Stimulated activated CD4-positive, alpha-beta T cell treated with anti-CD3 and anti-CD28 coated beads, Interleukin-15, amount 100 ng/mL, for 48 hours (primary cell): ENCODE results near the gene NEURL2.

Experiments
- DNase-seq, 2 donors: peaks; one replicate each; pipeline ENCODE4 v3.0.0-alpha.2; 2020; ENCODE audit warnings: low read depth in 2 of 2

The NEURL2 gene

DNA sequence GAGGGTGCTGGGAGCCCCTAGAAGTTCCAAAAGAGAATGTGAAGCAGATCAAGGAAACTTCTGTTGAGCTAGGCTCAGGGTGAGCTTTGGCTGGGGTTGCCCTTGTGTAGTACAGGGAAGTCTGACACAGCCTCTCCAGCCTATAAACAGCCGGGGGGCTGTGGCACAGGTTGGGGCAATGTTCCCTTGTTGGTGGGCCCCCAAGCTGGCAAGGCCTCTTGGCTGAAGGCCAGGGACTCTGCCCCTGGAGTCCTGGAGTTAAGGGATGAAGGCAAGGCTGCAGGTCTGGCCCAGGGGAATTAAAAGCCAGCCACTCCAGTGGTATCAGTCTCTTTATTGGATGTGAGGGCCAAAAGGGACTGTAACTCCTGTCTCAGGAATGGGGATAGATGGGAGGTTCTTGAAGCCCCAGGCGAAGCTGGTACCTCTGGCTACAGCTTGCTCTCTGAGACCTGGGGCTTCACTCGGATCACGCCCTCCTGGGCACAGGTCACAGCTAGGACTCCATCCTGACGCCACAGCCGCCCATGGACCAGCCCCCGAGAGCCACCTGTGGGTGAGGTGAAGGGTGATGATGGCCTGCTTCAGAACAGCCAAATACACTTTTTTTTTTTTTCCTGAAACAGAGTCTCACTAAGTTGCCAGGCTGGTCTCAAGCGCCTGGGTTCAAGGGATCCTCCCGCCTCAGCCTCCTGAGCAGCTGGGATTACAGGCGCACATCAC is 49.4 kb downstream of the NEURL2 start:
- DNase-seq: no peak

DNA sequence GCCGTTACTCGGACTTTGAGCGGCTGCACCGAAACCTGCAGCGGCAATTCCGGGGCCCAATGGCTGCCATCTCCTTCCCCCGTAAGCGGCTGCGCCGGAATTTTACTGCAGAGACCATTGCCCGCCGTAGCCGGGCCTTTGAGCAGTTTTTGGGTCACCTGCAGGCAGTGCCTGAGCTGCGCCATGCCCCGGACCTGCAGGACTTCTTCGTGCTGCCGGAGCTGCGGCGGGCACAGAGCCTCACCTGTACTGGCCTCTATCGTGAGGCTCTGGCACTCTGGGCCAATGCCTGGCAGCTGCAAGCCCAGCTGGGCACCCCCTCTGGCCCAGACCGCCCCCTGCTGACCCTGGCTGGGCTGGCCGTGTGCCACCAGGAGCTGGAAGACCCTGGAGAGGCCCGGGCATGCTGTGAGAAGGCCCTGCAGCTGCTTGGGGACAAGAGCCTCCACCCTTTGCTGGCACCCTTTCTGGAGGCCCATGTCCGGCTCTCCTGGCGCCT is 50.3 kb downstream of the NEURL2 start:
- DNase-seq: no peak
